ENCODE data around the gene SOX6. TPM values are rescaled to one million over a fixed set of nuclear protein-coding genes. Genes with fewer than 3 reads are reported as not detected.

Gene SOX6
- total RNA-seq, 1 donor from 2014 or later = 4.9 TPM

DNA sequence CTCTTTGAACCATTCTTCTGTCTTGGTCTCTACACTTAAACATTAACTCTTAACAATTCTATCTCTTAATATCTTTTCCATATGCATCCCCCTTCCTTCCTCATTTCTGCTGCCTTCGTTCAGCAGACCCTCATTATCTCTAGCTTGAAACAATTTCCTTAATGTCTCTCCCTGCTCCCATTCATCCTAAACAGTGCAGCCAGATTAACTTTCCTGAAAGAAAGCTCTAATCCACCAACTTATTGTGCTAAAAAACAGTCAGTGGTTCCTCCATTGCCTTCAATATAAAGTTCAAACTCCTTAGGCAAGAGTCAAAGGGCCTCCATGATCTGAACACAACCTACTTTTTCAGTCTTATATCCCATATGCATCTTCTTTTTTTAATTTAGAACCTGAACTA lies 42.5 kb downstream of the SOX6 start:
- no peak for DNase-seq (ENCODE audit: extremely low spot score in 2 of 2)
- intact Hi-C loops (cut with DNase I) = no loop called here
- H3K4me3 ChIP-seq = no peak overlapping the region

DNA sequence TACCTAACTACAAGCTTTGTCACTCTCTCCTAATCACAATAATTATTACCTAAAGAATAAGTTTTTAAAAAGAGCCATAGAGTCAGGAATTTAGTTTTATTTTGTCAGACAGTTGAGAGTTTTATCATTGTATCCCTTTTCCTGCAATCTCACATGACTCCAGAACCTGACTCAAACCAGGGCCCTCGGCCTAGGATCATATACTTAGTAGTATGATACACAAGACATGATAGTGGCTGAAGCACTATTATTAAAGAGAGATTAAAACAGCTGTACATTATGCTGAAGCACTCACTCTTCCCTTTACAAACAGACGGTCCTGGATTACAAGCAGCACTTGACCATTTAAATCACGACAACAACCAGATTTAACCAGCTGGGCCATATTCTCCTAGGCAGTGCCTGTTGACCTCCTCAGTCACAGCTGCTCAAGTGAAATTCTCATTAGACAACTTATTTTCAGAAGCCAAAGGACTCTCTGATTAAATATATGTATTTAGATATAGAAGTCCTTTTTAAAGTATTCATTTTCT lies 44.0 kb downstream of the SOX6 start:
- no peaks in the 10 kb centered on the region for H3K9me3 ChIP-seq
- intact Hi-C loops (cut with DNase I) = no loop called here
- no peaks in the 10 kb centered on the region for H3K27me3 ChIP-seq
- H3K4me1 ChIP-seq = no peaks in the 10 kb centered on the region
- no peaks in the 10 kb centered on the region for H3K36me3 ChIP-seq
- no peak overlapping the region for H3K4me3 ChIP-seq
- no peak for DNase-seq (ENCODE audit: extremely low spot score in 2 of 2)
- TF ChIP-seq POLR2A (IDR thresholded peaks at IDR 0.05) (no peak), POLR2AphosphoS5 (IDR thresholded peaks at IDR 0.05; ENCODE audit: insufficient read depth in 1 of 2, low read depth in 1 of 2) (no peak)
- TF ChIP-seq, protein P1, sequence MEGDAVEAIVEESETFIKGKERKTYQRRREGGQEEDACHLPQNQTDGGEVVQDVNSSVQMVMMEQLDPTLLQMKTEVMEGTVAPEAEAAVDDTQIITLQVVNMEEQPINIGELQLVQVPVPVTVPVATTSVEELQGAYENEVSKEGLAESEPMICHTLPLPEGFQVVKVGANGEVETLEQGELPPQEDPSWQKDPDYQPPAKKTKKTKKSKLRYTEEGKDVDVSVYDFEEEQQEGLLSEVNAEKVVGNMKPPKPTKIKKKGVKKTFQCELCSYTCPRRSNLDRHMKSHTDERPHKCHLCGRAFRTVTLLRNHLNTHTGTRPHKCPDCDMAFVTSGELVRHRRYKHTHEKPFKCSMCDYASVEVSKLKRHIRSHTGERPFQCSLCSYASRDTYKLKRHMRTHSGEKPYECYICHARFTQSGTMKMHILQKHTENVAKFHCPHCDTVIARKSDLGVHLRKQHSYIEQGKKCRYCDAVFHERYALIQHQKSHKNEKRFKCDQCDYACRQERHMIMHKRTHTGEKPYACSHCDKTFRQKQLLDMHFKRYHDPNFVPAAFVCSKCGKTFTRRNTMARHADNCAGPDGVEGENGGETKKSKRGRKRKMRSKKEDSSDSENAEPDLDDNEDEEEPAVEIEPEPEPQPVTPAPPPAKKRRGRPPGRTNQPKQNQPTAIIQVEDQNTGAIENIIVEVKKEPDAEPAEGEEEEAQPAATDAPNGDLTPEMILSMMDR (IDR thresholded peaks at IDR 0.05) = no peak
- no peak overlapping the region for H3K27ac ChIP-seq

More for the DNA sequence above, 42.5 kb downstream of the SOX6 start:
- no peaks in the 10 kb centered on the region for H3K4me1 ChIP-seq
- H3K27me3 ChIP-seq = no peaks in the 10 kb centered on the region
- no peak overlapping the region for H3K27ac ChIP-seq
- no peaks in the 10 kb centered on the region for H3K9me3 ChIP-seq
- no peak for TF ChIP-seq POLR2A (IDR thresholded peaks at IDR 0.05)
- H3K36me3 ChIP-seq = no peaks in the 10 kb centered on the region

DNA sequence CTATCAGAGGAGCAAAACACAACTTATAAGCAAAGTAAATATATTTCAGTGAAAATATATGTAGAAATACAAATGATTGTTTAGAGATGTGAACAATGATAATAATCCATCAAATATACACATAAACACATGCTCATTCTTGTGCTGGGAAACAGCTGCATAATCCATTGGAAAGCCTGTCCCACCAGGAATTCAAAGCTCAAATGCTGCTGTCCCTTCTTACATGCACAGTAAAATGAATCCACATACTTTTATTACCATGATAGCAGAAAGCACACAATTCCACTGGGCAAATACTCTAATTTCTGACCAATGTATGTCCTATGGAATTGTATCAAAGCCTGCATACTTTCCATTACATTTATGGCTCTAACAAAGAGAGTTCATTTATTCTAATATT lies 44.5 kb downstream of the SOX6 start:
- Histone ChIP-seq H3K27ac (no peak overlapping the region), H3K9me3 (no peaks in the 10 kb centered on the region), H3K36me3 (no peaks in the 10 kb centered on the region), H3K4me3 (no peak overlapping the region), H3K27me3 (no peaks in the 10 kb centered on the region), H3K4me1 (no peaks in the 10 kb centered on the region)
- no peak for DNase-seq (ENCODE audit: extremely low spot score in 2 of 2)
- TF ChIP-seq POLR2AphosphoS5 (IDR thresholded peaks at IDR 0.05; ENCODE audit: insufficient read depth in 1 of 2, low read depth in 1 of 2) (no peak), POLR2A (IDR thresholded peaks at IDR 0.05) (no peak)
- TF ChIP-seq, protein P1 (IDR thresholded peaks at IDR 0.05) = no peak
- intact Hi-C loops (cut with DNase I) = no loop called here

DNA sequence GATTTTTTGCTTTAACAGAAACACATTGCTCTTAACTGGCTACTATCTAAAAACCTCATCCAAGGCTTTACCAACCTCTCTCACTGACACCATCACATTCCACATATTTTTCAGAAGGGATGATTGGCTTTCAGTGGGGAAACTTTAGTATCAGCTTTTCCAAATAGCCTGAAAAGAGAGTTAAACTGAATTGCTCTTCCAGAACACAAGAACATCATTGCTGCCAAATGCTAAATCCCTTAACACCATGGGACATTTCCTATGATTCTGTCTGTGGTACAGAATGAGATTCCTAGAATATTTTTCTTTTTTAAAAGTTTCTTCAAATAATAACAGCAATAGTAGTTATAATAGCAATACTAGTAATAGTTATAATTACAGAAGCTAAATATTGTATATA lies 45.4 kb downstream of the SOX6 start:
- H3K27ac ChIP-seq = no peak overlapping the region
- DNase-seq (ENCODE audit: extremely low spot score in 2 of 2) = no peak
- no peaks in the 10 kb centered on the region for H3K9me3 ChIP-seq
- TF ChIP-seq, protein P1 (IDR thresholded peaks at IDR 0.05) = no peak
- TF ChIP-seq POLR2AphosphoS5 (IDR thresholded peaks at IDR 0.05; ENCODE audit: insufficient read depth in 1 of 2, low read depth in 1 of 2) (no peak), POLR2A (IDR thresholded peaks at IDR 0.05) (no peak)
- no peaks in the 10 kb centered on the region for H3K4me1 ChIP-seq
- no peak overlapping the region for H3K4me3 ChIP-seq
- H3K36me3 ChIP-seq = no peaks in the 10 kb centered on the region
- intact Hi-C loops (cut with DNase I) = no loop called here
- H3K27me3 ChIP-seq = no peaks in the 10 kb centered on the region

DNA sequence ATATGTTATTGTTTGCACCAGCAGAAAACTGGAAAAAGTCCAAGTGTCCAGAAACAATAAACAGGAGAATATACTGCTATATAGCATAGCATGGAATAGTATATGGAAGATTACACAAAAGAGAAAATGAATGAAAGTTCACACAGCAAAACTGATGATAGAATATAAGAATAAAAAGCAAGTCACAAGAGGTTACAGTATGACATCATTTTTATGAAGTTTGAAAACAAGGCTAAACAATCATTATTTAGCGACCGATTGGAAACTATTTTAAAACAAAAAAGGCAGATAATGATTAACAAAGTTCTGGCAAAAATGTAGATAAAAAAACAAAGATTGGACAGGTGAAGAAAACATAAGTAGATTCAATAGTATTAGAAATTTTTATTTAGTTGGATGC lies 47.1 kb downstream of the SOX6 start:
- Histone ChIP-seq H3K4me1 (no peaks in the 10 kb centered on the region), H3K4me3 (no peak overlapping the region), H3K27ac (no peak overlapping the region), H3K9me3 (no peaks in the 10 kb centered on the region), H3K36me3 (no peaks in the 10 kb centered on the region), H3K27me3 (no peaks in the 10 kb centered on the region)
- intact Hi-C loops (cut with DNase I) = no loop called here
- TF ChIP-seq POLR2AphosphoS5 (IDR thresholded peaks at IDR 0.05; ENCODE audit: insufficient read depth in 1 of 2, low read depth in 1 of 2) (no peak), POLR2A (IDR thresholded peaks at IDR 0.05) (no peak)
- TF ChIP-seq, protein P1 (IDR thresholded peaks at IDR 0.05) = no peak
- DNase-seq (ENCODE audit: extremely low spot score in 2 of 2) = no peak

Data from vagina (tissue), 2 donors.